IPS-20b (cell line): ENCODE measurements around the gene AKAP9.
"Not testable (repeated sequence)": the region's sequence is repeated elsewhere in the genome, so short reads cannot be mapped to it uniquely, and the experiment has no call there.

ENCODE experiments used
- H3K27ac ChIP-seq: one replicate; pipeline ENCODE4 v1.5.1; 2013; ENCODE audit warnings: low read length
- H3K27me3 ChIP-seq: 2 replicates; pipeline ENCODE4 v1.6.1; 2013; ENCODE audit warnings: mild to moderate bottlenecking, low read length, inconsistent platforms; ENCODE audit not compliant: insufficient read depth
- H3K36me3 ChIP-seq: 2 replicates; pipeline ENCODE4 v1.6.1; 2013; ENCODE audit warnings: low read depth, mild to moderate bottlenecking, inconsistent platforms, low read length, moderate library complexity; ENCODE audit not compliant: insufficient read depth
- H3K4me1 ChIP-seq: 2 replicates; pipeline ENCODE4 v1.6.1; 2013; ENCODE audit warnings: mild to moderate bottlenecking, control low read depth, inconsistent platforms, low read length, moderate library complexity; ENCODE audit not compliant: insufficient read depth
- H3K4me3 ChIP-seq: 2 replicates; pipeline ENCODE4 v1.5.1; 2013; ENCODE audit warnings: mild to moderate bottlenecking, low read length, inconsistent platforms
- H3K9ac ChIP-seq: 2 replicates; pipeline ENCODE4 v1.6.1; 2013; ENCODE audit warnings: low read depth, mild to moderate bottlenecking, inconsistent platforms, low read length, moderate library complexity
- H3K9me3 ChIP-seq: 2 replicates; pipeline ENCODE4 v1.6.1; 2013; ENCODE audit warnings: mild to moderate bottlenecking, low read depth, low read length, inconsistent platforms; ENCODE audit not compliant: insufficient read depth

Gene AKAP9

GRCh38 chr7:91915401-91916050 is 25.1 kb upstream of the AKAP9 start:
- Histone ChIP-seq H3K9ac (no peak overlapping the region), H3K27me3 (no peaks in the 10 kb centered on the region), H3K4me1 (no peaks in the 10 kb centered on the region), H3K4me3 (no peak overlapping the region), H3K27ac (no peak overlapping the region), H3K9me3 (no peaks in the 10 kb centered on the region), H3K36me3 (no peaks in the 10 kb centered on the region)

GRCh38 chr7:91916051-91916440 is 24.6 kb upstream of the AKAP9 start:
- no peak overlapping the region for H3K4me3 ChIP-seq
- no peaks in the 10 kb centered on the region for H3K36me3 ChIP-seq
- H3K4me1 ChIP-seq: no peaks in the 10 kb centered on the region
- H3K27me3 ChIP-seq: no peaks in the 10 kb centered on the region
- no peak overlapping the region for H3K27ac ChIP-seq
- no peak overlapping the region for H3K9ac ChIP-seq
- H3K9me3 ChIP-seq: no peaks in the 10 kb centered on the region

GRCh38 chr7:91918356-91918755 is 22.3 kb upstream of the AKAP9 start:
- no peaks in the 10 kb centered on the region for H3K27me3 ChIP-seq
- H3K9me3 ChIP-seq: no peaks in the 10 kb centered on the region
- no peak overlapping the region for H3K4me3 ChIP-seq
- H3K27ac ChIP-seq: no peak overlapping the region
- H3K9ac ChIP-seq: no peak overlapping the region
- H3K4me1 ChIP-seq: no peaks in the 10 kb centered on the region
- no peaks in the 10 kb centered on the region for H3K36me3 ChIP-seq

- Histone ChIP-seq H3K36me3 (no peaks in the 10 kb centered on the region), H3K4me1 (no peaks in the 10 kb centered on the region), H3K27ac (no peak overlapping the region), H3K4me3 (no peak overlapping the region), H3K9ac (no peak overlapping the region), H3K9me3 (no peaks in the 10 kb centered on the region), H3K27me3 (no peaks in the 10 kb centered on the region)
Observed at GRCh38 chr7:91922857-91923256, 17.8 kb upstream of the AKAP9 start.

GRCh38 chr7:91927912-91928311 is 12.8 kb upstream of the AKAP9 start:
- H3K27ac ChIP-seq: no peak overlapping the region
- no peak overlapping the region for H3K4me3 ChIP-seq
- H3K27me3 ChIP-seq: no peaks in the 10 kb centered on the region
- no peaks in the 10 kb centered on the region for H3K36me3 ChIP-seq
- no peaks in the 10 kb centered on the region for H3K4me1 ChIP-seq
- H3K9me3 ChIP-seq: no peaks in the 10 kb centered on the region
- no peak overlapping the region for H3K9ac ChIP-seq

- H3K9ac ChIP-seq: no peak overlapping the region
- no peaks in the 10 kb centered on the region for H3K36me3 ChIP-seq
- H3K4me3 ChIP-seq: no peak overlapping the region
- no peaks in the 10 kb centered on the region for H3K27me3 ChIP-seq
- no peaks in the 10 kb centered on the region for H3K4me1 ChIP-seq
- no peaks in the 10 kb centered on the region for H3K9me3 ChIP-seq
- H3K27ac ChIP-seq: no peak overlapping the region
Observed at GRCh38 chr7:91929463-91929862, 11.2 kb upstream of the AKAP9 start.

GRCh38 chr7:91940171-91940570 is 491 bp upstream of the AKAP9 start:
- H3K4me1 ChIP-seq: peaks cover 5% of the 10 kb centered on the region; the same call in 1 of the 2 replicates
- H3K9me3 ChIP-seq: no peaks in the 10 kb centered on the region
- peak overlapping the region; percentile 79 for H3K4me3 ChIP-seq
- peak overlapping the region; percentile 73 for H3K9ac ChIP-seq
- peaks cover 27% of the 10 kb centered on the region for H3K27me3 ChIP-seq
- H3K27ac ChIP-seq: peak overlapping the region; percentile 36
- no peaks in the 10 kb centered on the region for H3K36me3 ChIP-seq

- H3K4me1 ChIP-seq: peaks cover 5% of the 10 kb centered on the region; the same call in 1 of the 2 replicates
- no peak overlapping the region for H3K27ac ChIP-seq
- peak overlapping the region; percentile 79 for H3K4me3 ChIP-seq
- peak overlapping the region; percentile 73 for H3K9ac ChIP-seq
- H3K36me3 ChIP-seq: no peaks in the 10 kb centered on the region
- H3K27me3 ChIP-seq: peaks cover 27% of the 10 kb centered on the region
- no peaks in the 10 kb centered on the region for H3K9me3 ChIP-seq
Observed at GRCh38 chr7:91941450-91941849, 788 bp downstream of the AKAP9 start.

- H3K4me3 ChIP-seq: peak overlapping the region; percentile 79
- H3K9me3 ChIP-seq: no peaks in the 10 kb centered on the region
- no peak overlapping the region for H3K9ac ChIP-seq
Observed at GRCh38 chr7:91942312-91942711, 1.6 kb downstream of the AKAP9 start.

GRCh38 chr7:91944970-91945369 is 4.3 kb downstream of the AKAP9 start:
- H3K9me3 ChIP-seq: not testable (repeated sequence)

More at GRCh38 chr7:91942312-91942711, 1.6 kb downstream of the AKAP9 start:
- Histone ChIP-seq H3K4me1 (peaks cover 5% of the 10 kb centered on the region; the same call in 1 of the 2 replicates), H3K27ac (no peak overlapping the region), H3K27me3 (peaks cover 26% of the 10 kb centered on the region), H3K36me3 (no peaks in the 10 kb centered on the region)

GRCh38 chr7:91945476-91945875 is 4.8 kb downstream of the AKAP9 start:
- H3K9me3 ChIP-seq: no peaks in the 10 kb centered on the region
- no peaks in the 10 kb centered on the region; the same call in 1 of the 2 replicates for H3K4me1 ChIP-seq
- H3K9ac ChIP-seq: no peak overlapping the region
- no peaks in the 10 kb centered on the region for H3K27me3 ChIP-seq
- no peak overlapping the region for H3K27ac ChIP-seq
- no peak overlapping the region for H3K4me3 ChIP-seq
- no peaks in the 10 kb centered on the region for H3K36me3 ChIP-seq

More at GRCh38 chr7:91944970-91945369, 4.3 kb downstream of the AKAP9 start:
- H3K36me3 ChIP-seq, H3K27ac ChIP-seq, H3K27me3 ChIP-seq, H3K4me3 ChIP-seq, H3K4me1 ChIP-seq, H3K9ac ChIP-seq: not testable (repeated sequence)

GRCh38 chr7:91946549-91946948 is 5.9 kb downstream of the AKAP9 start:
- no peak overlapping the region for H3K4me3 ChIP-seq
- H3K4me1 ChIP-seq: no peaks in the 10 kb centered on the region; the same call in 1 of the 2 replicates
- H3K27ac ChIP-seq: no peak overlapping the region
- H3K27me3 ChIP-seq: no peaks in the 10 kb centered on the region
- H3K9ac ChIP-seq: no peak overlapping the region
- H3K36me3 ChIP-seq: no peaks in the 10 kb centered on the region
- H3K9me3 ChIP-seq: no peaks in the 10 kb centered on the region
